Endothelial cell of umbilical vein (primary cell): ENCODE results near the gene USHBP1. TPM values are rescaled to one million over a fixed set of nuclear protein-coding genes. Genes with fewer than 3 reads are reported as not detected.

Source experiments
- BruUV-seq: library from RNA; stranded (reverse); fragments of 400-500 nt; replicated peaks from 2 replicates; lab custom pipeline; 2021; lab: Mats Ljungman, UMichigan
- CTCF ChIA-PET: fragments of 300-600, 350-600 bp; sonication (Branson Sonifier 250); formaldehyde crosslinking; loops from one replicate; lab custom pipeline; 2021; ENCODE audit warnings: antibody characterized with exemption, inconsistent platforms; lab: Charles Lee
- POLR2A ChIA-PET: fragments of 300-600, 350-600 bp; sonication (Branson Sonifier 250); formaldehyde crosslinking; loops from one replicate; lab custom pipeline; 2021; ENCODE audit warnings: antibody characterized with exemption, inconsistent platforms; lab: Charles Lee
- DNase-seq: peaks from one replicate; pipeline ENCODE4 v3.0.0-alpha.2; 2011; ENCODE audit warnings: low read depth, low spot score
- FAIRE-seq: peaks from 2 replicates; lab custom pipeline; 2011; peaks lifted over from hg19 to GRCh38; lab: Jason Lieb, UNC
- H2AFZ ChIP-seq: 2 replicates; pipeline ENCODE4 v1.6.0; 2012; ENCODE audit warnings: low read depth, low read length, control low read depth, inconsistent platforms
- H3K27ac ChIP-seq: 2 replicates; pipeline ENCODE4 v1.5.1; 2011; ENCODE audit warnings: low read depth, mild to moderate bottlenecking, control low read depth, low read length, moderate library complexity; ENCODE audit not compliant: insufficient read depth
- H3K27me3 ChIP-seq, 2 experiments: 2 replicates each; pipeline versions ENCODE4 v1.6.0 to v1.6.1; 2011; ENCODE audit warnings: low read length in 2 of 2, mixed read lengths in 1 of 2; ENCODE audit not compliant: control insufficient read depth in 2 of 2, insufficient read depth in 2 of 2
- H3K36me3 ChIP-seq, 2 experiments: 2 replicates in 1 of 2; 3 replicates in 1 of 2; pipeline ENCODE4 v1.5.1; 2011; ENCODE audit warnings: low read length in 2 of 2, mild to moderate bottlenecking in 1 of 2, moderate library complexity in 1 of 2; ENCODE audit not compliant: control insufficient read depth in 2 of 2, insufficient read depth in 2 of 2; ENCODE audit errors: extremely low read depth in 1 of 2
- H3K4me1 ChIP-seq: 3 replicates; pipeline ENCODE4 v1.5.1; 2011; ENCODE audit warnings: mild to moderate bottlenecking, low read length; ENCODE audit not compliant: control insufficient read depth, insufficient read depth; ENCODE audit errors: extremely low read depth
- H3K4me2 ChIP-seq: 2 replicates; pipeline ENCODE4 v1.6.1; 2011; ENCODE audit warnings: low read length, control low read depth, mixed read lengths; ENCODE audit not compliant: insufficient read depth
- H3K4me3 ChIP-seq, 3 experiments: fragments of 200-600 bp in 1 of 3; sonication (generic), shearing (Covaris generic) in 1 of 3; replicated peaks in 1 of 3; 2 replicates each; pipeline ENCODE4 v1.5.1; 2011 to 2016; ENCODE audit warnings: control low read depth in 3 of 3, low read length in 3 of 3, mild to moderate bottlenecking in 2 of 3, inconsistent platforms in 1 of 3, low read depth in 1 of 3, moderate library complexity in 1 of 3; ENCODE audit not compliant: insufficient read depth in 1 of 3
- H3K79me2 ChIP-seq: 2 replicates; pipeline ENCODE4 v1.6.0; 2012; ENCODE audit warnings: low read length, inconsistent platforms; ENCODE audit not compliant: control insufficient read depth, insufficient read depth
- H3K9ac ChIP-seq: replicated peaks from 2 replicates; pipeline ENCODE3; 2011; ENCODE audit warnings: low read length, control low read depth; ENCODE audit not compliant: insufficient read depth; ENCODE audit errors: extremely low read depth
- H3K9me1 ChIP-seq: replicated peaks from 3 replicates; pipeline ENCODE4 v1.6.0; 2011; ENCODE audit warnings: mild to moderate bottlenecking, low read length; ENCODE audit not compliant: control insufficient read depth, insufficient read depth; ENCODE audit errors: extremely low read depth
- H3K9me3 ChIP-seq: replicated peaks from 2 replicates; pipeline ENCODE4 v1.5.1; 2012; ENCODE audit warnings: low read length, inconsistent platforms; ENCODE audit not compliant: control insufficient read depth, insufficient read depth
- H4K20me1 ChIP-seq: replicated peaks from 2 replicates; pipeline ENCODE3; 2011; ENCODE audit warnings: mild to moderate bottlenecking, low read length; ENCODE audit not compliant: control insufficient read depth, insufficient read depth; ENCODE audit errors: extremely low read depth
- CTCF ChIP-seq, 2 donors: IDR thresholded peaks; 1 replicate in 1 of 2; 2 replicates in 1 of 2; pipeline ENCODE4 v1.5.1; 2011; ENCODE audit warnings: low read length in 2 of 2, mild to moderate bottlenecking in 2 of 2, moderate library complexity in 2 of 2, control low read depth in 1 of 2, inconsistent platforms in 1 of 2, low read depth in 1 of 2; ENCODE audit not compliant: insufficient read depth in 1 of 2; ENCODE audit errors: extremely low read depth in 1 of 2
- EZH2 ChIP-seq: IDR thresholded peaks from 2 replicates; pipeline ENCODE4 v1.6.1; 2012; ENCODE audit warnings: borderline replicate concordance, low read depth, mild to moderate bottlenecking, moderate library complexity, low read length, inconsistent platforms; ENCODE audit not compliant: severe bottlenecking
- FOS ChIP-seq: IDR thresholded peaks from 2 replicates; pipeline ENCODE4 v1.6.1; 2011; ENCODE audit warnings: mild to moderate bottlenecking, low read length, moderate library complexity, borderline replicate concordance; ENCODE audit not compliant: insufficient read depth
- GATA2 ChIP-seq: IDR thresholded peaks from 2 replicates; pipeline ENCODE4 v1.7.0; 2011; ENCODE audit warnings: low read depth, mild to moderate bottlenecking, moderate library complexity, mixed read lengths, low read length; ENCODE audit not compliant: insufficient read length, insufficient read depth
- JUN ChIP-seq: IDR thresholded peaks from 2 replicates; pipeline ENCODE4 v1.6.1; 2011; ENCODE audit warnings: borderline replicate concordance, low read depth; ENCODE audit not compliant: insufficient read length, insufficient read depth
- MAX ChIP-seq: IDR thresholded peaks from 2 replicates; pipeline ENCODE4 v1.6.1; 2011; ENCODE audit not compliant: insufficient read depth, insufficient read length
- MYC ChIP-seq: IDR thresholded peaks from one replicate; pipeline ENCODE4 v1.6.1; 2011; ENCODE audit warnings: mild to moderate bottlenecking, low read depth, low read length
- POLR2AphosphoS5 ChIP-seq: IDR thresholded peaks from 2 replicates; pipeline ENCODE4 v1.6.1; 2012; ENCODE audit warnings: low read depth, mild to moderate bottlenecking, control low read depth, low read length, moderate library complexity; ENCODE audit not compliant: insufficient read depth
- dilution Hi-C: fragments of 300-500 bp; cut with MboI; formaldehyde crosslinking; loops from one replicate; pipeline ENCODE4 v1.15.0; 2019; ENCODE audit warnings: low sequenced_read_pairs; ENCODE audit not compliant: extremely low pct_ligation_motif_present
- intact Hi-C: fragments of 100-400 bp; cut with micrococcal nuclease; formaldehyde crosslinking; loops from one replicate; pipeline ENCODE4 v1.10.0; 2022
- polyA plus RNA-seq, 4 experiments: library from polyadenylated mRNA; depleted of rRNA in 3 of 4; stranded (reverse) in 3 of 4; unstranded in 1 of 4; fragments of >200 nt; gene quantifications; 2 replicates each; pipeline versions ENCODE4 v1.2.1 to v1.2.3, GENCODE V29; 2011 to 2012; ENCODE audit warnings: missing spikeins in 1 of 4
- total RNA-seq: library from RNA; stranded (reverse); gene quantifications from 2 replicates; pipeline ENCODE4 v1.2.3, GENCODE V29; 2021

USHBP1 gene
- total and polyA plus RNA-seq, 2 donors (not counting 3 experiments of a cell fraction or from before 2014, with no cell fraction given): 14.8 to 20.4 TPM

- intact Hi-C loops: no loop called here
- no peaks in the 10 kb centered on the region for H3K4me1 ChIP-seq
- no peak for TF ChIP-seq MYC
- TF ChIP-seq MAX: no peak
- no peak for TF ChIP-seq CTCF (IDR thresholded peaks at IDR 0.05; ENCODE audit: extremely low read depth in 1 of 2, insufficient read depth in 1 of 2, low read depth in 1 of 2, low read length in 2 of 2)
- no peak for TF ChIP-seq EZH2
- no peak for TF ChIP-seq GATA2
- TF ChIP-seq JUN: no peak
- no peak for TF ChIP-seq FOS
- no peak for TF ChIP-seq POLR2AphosphoS5
- H3K27ac ChIP-seq: no peak overlapping the region
- no peaks in the 10 kb centered on the region for H4K20me1 ChIP-seq
- peak; percentile 22 for DNase-seq
- no peaks in the 10 kb centered on the region for H3K79me2 ChIP-seq
- no peak overlapping the region for H2AFZ ChIP-seq
- no peaks in the 10 kb centered on the region for H3K9me1 ChIP-seq
- H3K36me3 ChIP-seq: peaks cover 10 to 60% of the 10 kb centered on the region in 2 experiments
- no peaks in the 10 kb centered on the region for H3K27me3 ChIP-seq
- no TSS peak for BruUV-seq
- H3K9ac ChIP-seq: no peak overlapping the region
- H3K9me3 ChIP-seq: no peaks in the 10 kb centered on the region
- no peak overlapping the region for H3K4me3 ChIP-seq
- no peak overlapping the region for H3K4me2 ChIP-seq
- FAIRE-seq: no peak
- dilution Hi-C loops: no loop called here
- ChIA-PET CTCF (no interaction called here), POLR2A (no interaction called here)
Measured at GRCh38 chr19:17202249-17202648, 62.3 kb downstream of the USHBP1 start.
